NCI-H1092 treated with DMSO at 0.1 percent for 48 hours (cell line): ENCODE measurements around the gene CCDC63.

Experiments used
- DNase-seq: peaks from one replicate; lab custom pipeline; 2025; lab: John Stamatoyannopoulos, UW

Gene CCDC63

DNA sequence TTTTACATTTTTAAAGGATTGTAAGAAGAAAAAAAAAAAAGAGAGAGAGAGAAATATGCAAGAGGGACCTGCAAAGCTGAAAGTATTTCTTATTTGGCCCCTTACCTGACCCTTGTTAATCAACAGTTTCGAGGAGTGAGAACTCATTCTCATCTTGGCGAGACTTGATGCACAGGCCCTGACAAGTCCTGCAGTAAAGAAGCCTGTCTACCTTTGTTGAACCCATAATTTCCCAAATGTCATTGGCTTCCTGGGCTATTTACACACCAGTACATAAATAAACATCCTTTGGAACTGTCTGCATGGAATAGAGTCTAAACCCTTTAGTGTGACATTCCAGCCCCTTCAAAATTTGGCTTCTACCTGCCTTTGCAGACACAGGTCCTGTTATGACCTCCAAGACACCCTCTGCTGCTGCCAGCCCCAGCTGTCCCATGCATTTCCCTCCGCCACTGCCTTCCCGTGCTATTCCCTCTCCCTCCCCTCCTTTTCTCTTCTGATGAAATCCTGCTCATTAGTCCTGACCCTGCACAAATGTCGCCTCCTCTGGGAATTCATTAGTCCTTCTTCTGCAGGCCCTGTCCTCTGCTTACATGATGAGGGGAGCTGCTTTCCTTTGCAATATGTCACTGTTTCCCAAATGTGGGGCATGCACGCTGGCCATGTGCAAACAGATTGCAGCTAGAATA, 38.5 kb downstream of the CCDC63 start:
- DNase-seq: no peak

DNA sequence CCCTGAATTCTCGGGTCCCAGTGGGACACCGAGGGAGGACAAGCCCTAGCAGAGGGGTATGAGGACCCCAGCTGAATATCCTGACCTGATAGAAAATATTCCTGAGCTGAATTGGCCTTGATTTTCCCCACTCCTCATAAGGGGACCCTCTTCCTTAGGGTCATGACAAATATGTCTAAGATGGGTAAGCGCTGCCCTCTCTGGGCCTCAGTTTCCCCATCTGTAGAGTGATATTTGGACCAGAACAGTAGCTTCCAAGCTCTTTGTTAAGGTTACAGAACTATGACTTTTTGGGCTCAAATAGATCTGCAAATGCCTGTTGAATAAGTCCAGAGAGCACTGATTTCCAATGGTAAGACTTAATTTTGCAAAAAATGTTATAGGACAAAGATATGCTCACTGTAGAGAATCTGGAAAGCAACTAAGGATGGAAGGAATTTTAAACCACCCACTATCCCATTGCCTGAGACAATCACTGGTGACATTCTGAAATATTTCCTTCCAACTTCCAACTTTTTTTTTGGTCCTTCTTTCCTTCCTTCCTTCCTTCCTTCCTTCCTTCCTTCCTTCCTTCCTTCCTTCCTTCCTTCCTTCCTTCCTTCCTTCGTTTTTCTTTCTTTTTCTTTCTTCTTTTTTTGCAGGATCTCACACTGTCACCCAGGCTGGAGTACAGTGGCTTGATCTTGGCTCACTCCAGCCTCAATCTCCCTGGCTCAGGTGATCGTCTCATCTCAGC, 41.6 kb downstream of the CCDC63 start:
- DNase-seq: no peak

DNA sequence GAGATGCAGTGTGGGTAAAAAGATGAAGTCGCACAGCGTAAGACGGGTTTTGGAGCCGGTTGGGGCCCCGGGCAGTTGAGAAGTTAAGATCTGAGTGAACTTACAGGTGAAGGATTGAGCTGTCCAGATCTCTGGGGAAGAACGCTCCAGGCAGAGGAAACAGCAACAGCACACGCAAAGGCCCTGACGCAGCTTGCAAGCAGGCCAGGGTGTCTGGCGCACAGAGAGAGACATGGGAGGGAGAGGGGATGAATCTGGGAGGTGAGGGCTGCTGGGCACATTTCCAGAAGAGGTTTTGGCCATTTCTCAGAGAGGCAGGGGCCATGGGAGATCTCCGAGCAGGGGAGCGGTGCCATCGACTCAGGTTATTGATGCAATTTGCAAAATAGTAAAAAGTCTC, 42.6 kb downstream of the CCDC63 start:
- no peak for DNase-seq

DNA sequence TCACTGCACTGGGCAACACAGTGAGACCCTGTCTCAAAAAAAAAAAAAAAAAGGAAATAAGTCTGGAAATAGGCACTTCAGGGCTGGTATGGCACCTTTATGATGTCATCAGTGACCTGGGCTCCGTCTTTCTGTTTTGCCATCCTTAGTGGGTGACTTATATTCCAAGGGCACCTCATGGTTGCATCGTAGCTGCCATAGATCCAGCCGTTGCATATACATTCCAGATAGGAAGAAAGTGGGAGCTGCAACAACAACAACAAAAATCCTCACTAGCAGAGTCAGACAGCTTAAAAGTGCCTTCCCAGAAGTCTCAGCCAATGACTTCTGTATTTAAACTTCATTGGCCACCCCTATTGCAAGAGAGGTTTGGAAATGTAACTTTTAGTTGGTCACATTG, 47.2 kb downstream of the CCDC63 start:
- no peak for DNase-seq

DNA sequence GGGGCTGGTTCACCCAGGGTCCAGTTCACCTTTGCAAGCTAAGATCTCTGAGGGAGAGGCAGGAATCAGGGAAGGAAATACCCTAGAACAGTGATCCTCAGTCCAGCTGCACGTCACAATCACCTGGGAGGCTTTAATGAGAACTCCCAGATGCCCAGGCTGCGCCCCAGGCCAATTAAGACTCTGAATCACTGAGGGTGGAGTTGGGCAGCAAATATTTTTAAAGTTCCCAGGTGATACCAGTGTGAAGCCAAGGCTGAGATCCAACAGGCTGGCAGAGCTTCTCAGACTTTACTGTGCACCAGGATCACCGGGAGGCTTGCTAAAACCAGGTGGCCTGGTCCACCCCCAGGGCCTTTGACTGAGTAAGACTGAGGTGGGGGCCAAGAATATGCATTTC, 49.8 kb downstream of the CCDC63 start:
- no peak for DNase-seq

DNA sequence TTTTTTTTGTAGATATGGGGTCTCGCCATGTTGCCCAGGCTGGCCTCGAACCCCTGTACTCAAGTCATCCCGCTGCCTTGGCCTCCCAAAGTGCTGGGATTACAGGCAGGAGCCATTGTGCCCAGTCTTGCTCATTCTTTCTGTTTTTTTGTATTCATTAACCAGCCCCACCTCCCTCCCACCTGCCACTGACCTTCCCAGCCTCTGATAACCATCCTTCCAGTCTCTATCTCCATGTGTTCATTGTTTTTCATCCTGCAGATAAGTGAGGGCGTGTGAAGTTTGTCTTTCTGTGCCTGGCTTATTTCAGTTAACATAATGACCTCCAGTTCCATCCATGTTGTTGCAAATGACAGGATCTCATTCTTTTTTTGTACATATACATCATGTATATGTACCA, 54.6 kb downstream of the CCDC63 start:
- DNase-seq: no peak

DNA sequence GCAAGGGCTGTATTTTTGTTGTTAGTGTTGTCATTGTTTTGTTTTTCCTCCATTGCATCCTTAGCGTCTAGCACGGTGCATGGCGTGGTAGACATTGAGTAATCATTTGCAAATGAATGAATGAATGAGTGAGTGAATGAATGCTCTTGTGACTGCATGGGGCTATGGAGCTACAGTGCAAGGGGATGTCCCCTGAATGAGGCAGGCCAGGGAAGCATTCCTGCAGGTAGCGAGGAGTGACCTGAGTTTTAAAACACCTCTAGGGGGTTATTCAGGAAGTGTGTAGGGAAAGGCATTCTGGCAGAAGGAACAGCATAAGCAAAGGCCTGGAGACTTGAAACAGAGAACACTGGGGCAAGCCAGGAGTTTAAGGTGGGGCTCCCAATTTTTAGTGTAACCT, 56.7 kb downstream of the CCDC63 start:
- DNase-seq: no peak

DNA sequence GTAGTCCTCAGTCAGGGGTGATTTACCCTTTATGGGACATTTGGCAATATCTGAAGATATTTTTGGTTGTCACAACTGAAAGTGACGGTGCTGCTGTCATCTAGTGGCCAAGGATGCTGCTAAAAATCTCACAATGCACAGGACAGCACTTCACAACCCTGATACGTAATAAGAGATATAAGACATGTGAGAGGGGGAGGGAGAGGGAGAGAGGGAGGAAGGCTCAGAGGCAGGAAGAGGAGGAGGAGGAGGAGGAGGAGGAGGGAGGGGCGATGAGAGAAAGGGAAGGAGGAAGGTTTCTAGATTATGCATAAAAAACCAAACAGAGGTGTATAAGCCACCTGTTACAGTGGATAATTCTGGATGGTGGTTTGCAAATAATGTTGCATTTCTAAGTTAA, 59.3 kb downstream of the CCDC63 start:
- DNase-seq: no peak

DNA sequence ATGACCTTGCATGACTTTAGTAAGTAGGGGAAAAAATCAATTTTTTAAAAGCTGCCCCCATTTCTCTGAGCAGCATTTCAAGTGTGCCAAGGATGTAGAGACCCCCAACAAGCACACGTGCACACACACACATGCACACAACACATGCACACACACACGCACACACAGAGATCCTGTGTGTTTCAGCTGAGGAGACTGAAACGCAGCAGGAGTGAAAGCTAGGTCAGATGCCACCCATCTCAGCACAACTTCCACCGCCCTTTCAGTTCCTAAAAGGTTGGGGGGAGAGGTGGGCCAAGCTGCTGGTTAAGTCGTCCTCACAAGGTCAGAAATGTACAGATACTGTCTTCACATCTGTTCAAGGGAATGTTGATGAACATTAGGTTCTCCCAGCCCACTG, 59.7 kb downstream of the CCDC63 start:
- no peak for DNase-seq

DNA sequence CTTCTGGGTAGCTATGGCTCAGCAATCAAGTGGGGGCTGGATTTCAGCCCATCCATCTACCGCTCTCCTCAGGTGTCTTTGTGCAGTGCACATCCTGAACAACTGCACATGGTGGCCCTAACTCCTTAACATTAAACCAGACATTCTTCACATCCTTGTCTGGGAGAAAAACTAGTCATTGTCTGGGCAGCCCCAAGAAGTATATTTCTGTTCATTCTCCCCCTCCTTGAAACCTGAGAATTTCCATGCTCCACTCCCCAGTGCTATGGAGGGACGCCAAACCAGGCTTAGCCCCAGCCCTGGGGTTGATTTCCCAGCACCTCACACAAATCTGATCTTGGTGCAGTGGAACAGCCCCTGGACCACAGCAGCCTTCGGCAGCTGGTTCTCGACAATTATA, 60.2 kb downstream of the CCDC63 start:
- no peak for DNase-seq

DNA sequence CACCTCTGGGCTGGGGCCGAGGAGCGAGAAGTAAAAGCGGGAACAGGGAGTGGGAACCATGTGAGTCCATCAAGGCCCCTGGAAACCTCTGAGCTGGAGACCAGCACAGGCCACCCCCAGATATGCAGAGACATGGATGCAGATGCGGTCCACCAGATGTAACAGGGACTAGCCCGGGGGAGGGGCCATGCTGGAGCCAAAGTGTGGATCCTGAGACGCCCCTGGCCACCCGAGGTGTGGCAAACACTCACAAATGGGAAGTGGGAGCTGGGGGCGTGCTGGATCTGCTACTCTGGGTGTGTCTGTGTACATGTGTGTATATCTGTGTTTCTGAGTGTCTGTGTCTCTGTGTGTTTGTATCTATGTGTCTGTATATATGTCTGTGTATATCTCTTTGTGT, 60.8 kb downstream of the CCDC63 start:
- no peak for DNase-seq

DNA sequence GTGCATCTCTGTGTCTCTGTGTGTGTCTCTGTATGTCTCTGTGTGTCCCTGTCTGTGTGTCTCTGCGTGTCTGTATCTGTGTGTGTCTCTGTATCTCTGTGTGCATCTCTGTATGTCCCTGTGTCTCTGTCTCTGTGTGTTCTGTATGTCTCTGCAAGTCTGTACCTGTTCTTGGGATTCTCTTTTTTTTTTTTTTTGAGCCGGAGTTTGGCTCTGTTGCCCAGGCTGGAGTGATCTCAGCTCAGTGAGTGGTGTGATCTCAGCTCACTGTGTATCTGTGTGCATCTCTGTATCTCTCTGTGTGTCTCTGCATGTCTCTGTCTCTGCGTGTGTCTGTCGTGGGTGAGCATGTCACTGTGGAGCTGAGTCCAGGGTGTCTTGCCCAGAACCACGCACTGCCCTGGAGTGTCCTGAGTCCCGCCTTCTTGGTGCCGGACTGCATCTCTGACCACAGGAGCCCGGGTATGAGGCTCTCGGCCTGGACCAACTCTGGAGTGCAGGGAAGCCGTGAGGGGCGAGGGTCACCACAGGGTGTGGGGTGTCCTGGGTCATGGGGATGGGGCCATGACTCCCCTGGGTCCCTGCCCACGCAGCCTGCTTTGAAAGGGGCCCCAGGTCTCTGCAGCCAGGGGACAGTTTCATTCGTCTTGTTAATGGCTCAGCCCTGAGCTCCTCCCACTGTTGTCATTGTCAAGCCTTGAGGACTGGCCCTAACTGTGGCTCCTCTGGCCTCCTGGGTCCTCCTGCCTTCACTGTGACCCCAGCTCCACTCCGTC, 61.8 kb downstream of the CCDC63 start:
- DNase-seq: no peak

DNA sequence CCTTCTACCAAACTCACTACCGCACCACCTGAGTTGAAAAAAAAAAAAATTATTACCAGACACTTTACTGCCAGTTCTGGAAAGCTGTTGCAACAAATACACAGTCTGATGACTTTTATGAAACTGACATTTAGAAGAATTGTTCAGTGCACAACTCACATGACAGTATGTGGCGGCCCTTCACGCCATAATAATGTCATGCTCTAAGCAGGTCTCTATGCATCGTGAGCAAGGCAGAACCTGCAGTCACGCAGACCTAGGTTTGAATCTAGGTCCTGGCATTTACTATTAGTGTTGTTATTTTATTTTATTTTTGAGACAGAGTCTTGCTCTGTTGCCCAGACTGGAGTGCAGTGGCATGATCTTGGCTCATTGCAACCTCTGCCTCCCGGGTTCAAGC, 65.5 kb downstream of the CCDC63 start:
- no peak for DNase-seq

DNA sequence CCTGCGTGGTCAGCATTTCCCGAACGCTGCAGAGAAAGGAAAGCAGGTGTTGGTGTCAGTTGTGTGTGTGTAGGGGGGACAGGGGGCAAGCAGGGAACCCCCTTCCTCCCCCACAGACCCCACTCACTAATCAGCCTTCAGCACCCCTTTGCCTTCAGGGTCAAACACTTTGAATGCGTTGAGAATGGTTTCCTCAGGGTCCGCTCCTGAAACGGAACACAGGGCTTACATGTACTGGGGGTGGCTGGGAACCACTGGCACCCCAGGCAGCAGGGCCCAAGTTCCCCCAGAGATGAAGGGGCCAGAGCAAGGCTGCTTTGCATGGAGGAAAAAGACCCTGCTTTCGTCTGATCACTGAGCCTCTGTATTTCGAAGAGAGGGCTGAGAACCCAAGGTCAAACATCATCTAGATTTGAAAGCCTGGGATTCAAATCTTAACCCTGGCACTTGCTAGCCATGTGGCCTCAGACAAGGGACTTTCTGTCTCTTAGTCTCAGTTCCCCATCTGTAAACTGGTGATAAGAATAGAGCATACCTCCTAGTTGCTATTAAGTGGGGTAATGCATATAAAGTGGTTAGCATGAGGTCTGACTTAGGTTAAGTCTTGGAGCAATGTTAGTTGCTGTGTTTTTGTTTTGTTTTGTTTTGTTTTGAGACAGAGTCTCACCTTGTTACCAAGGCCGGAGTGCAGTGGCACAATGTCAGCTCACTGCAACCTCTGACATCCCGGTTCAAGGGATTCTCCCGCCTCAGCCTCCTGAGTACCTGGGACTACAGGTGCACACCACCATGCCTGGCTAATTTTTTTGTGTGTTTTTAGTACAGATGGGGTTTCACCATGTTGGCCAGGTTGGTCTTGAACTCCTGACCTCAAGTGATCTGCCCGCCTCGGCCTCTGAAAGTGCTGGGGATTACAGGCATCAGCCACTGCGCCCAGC, 66.6 kb downstream of the CCDC63 start:
- no peak for DNase-seq

DNA sequence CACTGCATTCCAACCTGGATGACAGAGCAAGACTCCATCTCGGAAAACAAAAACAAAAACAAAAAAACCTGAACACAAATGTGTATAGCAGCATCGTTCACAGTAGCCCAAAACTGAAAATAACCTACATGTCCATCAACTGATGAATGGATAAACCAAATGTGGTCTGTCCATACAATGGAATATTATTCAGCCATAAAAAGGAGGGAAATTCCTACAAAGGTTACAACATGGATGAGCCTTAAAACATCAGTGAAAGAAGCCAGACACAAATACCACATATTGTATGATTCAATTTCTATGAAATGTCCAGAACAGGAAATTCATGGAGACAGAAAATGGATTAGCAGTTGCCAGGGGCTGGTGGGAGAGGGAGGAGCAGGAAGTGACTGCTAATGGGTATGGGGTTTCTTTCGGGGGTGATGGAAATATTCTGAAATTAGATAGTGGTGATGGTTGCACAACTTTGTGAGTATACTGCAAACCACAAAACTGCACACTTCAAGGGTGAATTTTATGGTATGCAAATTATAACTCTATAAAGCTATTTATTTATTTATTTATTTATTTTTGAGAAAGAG, 69.6 kb downstream of the CCDC63 start:
- no peak for DNase-seq

DNA sequence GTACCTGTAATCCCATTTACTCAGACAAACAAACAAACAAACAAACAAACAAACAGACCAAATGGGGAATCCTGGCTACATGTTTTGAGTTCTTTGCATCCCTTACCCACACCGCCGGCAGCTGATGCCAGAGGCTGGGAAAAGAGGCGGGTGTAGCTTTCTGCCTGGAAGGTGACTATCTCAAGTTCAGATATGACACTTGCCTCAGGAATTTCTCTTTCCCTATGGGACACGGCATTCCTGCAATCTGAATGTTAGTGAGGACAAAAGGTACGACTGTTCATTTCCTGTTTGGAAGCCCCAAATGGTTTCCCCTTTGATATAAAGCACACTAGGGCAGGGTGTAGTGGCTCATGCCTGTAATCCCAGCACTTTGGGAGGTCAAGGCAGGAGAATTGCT, 70.7 kb downstream of the CCDC63 start:
- DNase-seq: no peak

DNA sequence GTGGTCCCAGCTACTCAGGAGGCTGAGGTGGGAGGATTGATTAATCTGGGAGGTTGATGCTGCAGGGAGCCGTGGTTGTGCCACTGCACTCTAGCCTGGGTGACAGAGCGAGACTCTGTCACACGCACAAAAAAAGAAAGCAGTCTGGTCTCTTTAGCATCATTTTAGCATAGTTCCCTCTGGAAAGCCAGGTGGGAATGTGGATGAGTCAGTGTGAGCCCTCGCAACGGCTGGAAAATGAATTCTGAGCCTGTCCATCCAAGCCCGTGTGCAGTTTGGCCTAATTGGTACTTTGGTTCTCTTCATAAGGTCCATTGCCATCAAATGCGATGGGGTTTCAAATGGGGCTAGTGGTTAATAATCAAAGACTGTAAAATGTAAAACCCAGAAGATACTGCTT, 71.2 kb downstream of the CCDC63 start:
- no peak for DNase-seq

DNA sequence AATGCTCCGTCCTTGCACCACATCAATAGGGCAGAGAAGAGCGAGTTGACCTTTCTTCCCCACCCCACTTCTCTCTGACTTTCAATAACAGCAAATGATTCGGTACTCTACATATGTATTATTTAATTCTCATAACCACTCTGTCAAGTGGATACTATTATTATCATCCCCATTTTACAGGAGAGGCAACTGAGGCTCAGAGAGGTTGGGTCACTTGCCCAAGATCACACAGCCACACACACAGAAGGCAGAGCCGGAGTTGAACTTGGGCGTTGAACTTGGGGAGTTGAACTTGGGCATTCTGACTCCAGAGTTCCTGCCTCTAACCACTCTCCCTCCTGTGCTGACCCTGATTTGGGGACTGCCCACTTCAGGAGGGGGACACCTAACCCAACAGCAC, 72.9 kb downstream of the CCDC63 start:
- no peak for DNase-seq

DNA sequence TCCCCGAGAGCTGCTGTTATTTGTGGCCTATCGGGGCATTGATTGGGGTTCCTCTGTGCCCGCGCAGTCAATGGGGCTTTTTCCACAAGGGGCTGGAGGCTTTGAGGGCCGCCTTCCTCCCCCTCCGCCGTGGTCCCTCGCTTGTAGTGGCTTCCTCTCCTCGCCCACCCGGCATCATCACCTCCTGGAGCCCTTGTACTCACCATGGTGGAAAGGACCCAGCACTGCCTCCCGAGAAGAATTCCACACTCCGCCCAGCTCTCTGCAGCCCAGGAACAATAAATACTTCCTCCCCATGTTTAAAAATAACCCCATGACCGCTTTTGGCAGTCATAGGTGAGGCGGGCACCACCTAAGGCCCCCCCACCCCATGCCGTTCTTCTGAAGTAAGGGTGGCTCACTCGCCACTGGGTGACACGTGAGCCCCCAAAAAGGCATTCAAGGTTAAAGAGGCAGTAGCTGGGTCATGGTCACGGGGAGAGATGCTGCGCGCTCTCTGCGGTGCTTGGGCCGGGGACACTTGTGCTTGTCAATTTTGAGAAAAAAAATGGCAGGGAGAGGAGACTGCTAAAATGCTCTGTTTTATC, 73.6 kb downstream of the CCDC63 start, which contains the start of gene MYL2:
MYL2 (minus strand) TSS at position 256 of the 587 bp plus-strand sequence; CDS start at position 206, 50 bp downstream.
- no peak for DNase-seq

DNA sequence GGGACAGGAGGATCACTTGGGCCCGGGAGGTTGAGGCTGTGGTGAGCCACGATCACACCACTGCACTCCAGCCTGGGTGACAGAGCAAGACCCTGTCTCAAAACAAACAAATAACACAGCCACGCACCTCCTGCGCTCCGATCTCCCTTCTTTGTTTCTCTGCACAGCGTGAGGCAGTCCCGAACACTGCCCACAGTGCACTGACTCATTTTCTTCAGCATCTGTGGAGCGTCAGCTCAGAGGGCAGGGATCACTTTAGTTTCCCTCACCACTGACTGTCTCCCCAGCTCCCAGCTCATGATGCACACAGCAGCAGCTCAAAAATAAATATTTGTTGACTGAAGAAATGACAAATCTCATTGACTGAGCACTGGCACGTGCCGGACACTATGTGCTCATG, 74.5 kb downstream of the CCDC63 start:
- no peak for DNase-seq

DNA sequence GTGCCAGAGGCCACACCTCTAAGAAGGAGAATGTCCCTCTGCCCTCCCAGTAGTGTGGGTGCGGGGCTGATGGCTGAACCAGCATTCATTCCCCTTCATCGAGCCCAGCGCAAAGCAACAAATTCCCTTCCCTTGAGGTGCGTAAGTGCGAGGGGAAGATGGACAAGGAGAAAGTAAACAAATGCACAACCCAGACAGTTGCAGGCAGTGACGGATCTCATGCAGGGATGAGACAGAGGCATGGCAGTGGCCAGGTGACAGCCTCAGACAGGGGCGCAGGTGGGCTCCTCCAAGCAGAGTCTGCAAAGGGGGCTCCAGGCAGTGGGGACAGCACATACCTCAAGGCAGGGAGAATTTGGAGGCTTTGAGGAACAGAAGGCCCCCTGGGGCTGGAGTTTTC, 75.9 kb downstream of the CCDC63 start:
- no peak for DNase-seq
